DMS153 treated with DMSO at 0.1 percent for 48 hours (cell line): ENCODE measurements around the gene GPATCH8.

ENCODE experiments used
- DNase-seq: peaks from one replicate; lab custom pipeline; 2025; ENCODE audit not compliant: unreplicated experiment; lab: John Stamatoyannopoulos, UW

The GPATCH8 gene

DNA sequence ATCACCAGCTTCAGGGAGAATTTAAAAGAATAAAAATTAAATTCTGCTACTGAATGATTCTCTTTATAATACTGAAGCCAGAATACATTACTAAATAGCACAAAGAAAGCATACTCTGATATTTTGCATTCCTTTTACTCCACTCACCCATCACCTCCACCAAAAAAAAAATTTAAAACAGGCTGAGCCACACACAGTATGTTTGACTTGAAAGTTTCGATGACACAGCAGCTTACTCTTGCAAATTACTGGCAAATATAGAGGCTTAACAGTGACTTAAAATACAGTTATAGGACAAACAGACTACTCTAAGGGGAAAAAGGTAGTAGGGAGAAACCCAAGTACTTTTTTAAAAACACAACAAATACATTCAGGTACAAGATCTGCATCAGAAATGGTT lies 39.2 kb downstream of the GPATCH8 start:
- DNase-seq, result no peak

DNA sequence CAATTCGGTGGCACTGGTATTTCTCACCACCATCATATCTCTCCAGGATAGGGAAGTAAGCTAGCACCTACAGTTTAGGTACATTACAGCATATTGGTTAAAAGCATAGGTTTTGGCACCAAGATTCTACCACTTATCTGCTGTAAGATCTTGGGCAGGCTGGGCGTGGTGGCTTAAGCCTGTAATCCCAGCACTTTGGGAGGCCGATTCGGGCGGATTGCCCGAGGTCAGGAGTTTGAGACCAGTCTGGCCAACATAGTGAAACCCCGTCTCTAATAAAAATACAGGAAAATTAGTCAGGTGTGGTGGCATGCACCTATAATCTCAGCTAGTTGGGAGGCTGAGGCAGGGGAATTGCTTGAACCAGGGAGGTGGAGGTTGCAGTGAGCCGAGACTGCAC lies 51.4 kb downstream of the GPATCH8 start:
- no peak for DNase-seq

DNA sequence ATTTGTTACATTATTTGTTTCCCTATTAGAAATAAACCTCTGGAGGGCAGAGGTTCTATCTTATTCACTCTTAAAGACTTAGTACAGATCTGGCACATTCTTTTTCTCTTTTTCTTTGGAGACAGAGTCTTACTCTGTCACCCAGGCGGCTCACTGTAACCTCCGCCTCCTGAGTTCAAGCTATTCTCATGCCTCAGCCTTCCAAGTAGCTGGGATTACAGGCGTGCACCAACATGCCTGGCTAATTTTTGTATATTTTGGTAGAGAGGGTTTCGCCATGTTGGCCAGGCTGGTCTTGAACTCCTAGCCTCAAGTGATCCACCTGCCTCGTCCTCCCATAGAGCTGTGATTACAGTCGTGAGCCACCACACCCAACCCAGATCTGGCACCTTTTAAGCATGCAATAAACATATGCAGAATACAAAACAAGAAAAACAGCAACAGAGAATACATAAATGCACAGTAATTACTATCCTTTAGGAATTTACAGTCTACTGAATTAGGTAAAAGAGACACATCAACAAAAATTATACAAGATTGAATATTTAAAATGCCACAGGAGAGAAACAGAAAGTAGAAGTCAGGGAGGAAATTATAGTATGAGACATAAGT lies 52.1 kb downstream of the GPATCH8 start:
- no peak for DNase-seq

DNA sequence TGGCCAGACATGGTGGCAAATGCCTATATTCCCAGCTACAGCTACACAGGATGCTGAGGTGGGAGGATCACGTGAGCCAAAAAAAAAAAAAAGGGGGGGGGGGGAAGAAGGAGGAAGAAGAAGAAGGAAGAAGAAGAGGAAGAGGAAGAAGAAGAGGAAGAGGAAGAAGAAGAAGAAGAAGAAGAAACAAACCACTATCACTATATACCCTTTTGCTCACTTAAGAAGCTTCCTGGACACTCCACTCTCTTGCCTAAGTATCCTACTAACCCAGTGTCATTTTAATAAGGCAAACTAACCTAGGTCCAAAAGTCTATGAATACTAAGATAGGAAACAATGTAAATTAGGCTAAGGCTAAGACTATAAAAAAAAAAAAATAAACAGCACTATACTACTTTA lies 54.8 kb downstream of the GPATCH8 start:
- DNase-seq, result no peak

DNA sequence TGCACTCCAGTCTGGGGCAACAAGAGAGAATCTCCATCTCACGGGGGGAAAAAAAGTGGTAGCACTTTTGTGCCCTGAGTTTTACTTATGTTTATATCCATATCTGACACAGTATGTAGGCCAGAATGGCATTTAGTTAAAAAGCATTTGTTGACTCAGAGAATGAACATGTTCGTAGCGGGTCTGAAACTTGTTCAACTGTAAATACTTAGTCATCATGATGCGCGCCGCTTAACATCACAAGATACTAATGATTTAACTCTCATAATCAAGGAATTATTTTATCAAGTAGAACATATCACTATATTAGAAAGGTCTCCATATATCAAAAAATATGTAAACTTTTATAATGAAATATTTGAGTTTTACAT lies 58.5 kb downstream of the GPATCH8 start:
- no peak for DNase-seq

DNA sequence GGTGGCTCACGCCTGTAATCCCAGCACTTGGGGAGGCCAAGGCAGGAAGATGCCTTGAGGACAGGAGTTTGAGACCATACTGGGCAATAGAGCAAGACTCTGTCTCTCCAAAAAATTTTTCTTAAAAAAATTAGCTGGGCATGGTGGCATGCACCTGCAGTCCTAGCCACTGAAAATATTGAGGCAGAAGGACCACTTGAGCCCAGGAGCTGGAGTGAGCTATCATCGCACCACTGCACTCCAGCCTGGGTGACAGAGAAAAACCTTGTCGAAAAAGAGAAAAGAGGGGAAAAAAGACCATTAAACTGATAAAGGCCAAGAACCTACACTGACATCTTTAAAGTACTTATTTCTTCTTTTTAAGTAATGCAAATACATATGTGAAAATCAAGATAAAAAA lies 60.4 kb downstream of the GPATCH8 start:
- DNase-seq, result no peak

DNA sequence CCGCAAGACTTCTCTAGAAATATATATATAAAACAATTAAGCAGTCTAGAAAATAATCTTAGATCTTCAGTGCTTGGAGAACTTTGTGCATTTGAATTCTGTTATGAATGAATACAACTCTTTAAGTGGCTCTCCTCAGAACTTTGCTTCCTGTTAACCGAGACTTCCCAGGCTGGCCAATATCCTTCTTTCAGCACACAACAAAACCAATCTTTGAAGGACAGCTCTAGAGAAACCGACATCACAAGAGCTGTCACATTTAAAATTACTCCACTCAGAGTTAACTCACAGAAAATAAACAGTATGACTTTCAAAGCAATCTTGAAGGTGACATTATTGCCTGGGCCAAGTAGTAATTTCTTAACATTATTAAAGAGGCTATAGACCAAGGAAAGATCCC lies 64.0 kb downstream of the GPATCH8 start:
- DNase-seq, result no peak

DNA sequence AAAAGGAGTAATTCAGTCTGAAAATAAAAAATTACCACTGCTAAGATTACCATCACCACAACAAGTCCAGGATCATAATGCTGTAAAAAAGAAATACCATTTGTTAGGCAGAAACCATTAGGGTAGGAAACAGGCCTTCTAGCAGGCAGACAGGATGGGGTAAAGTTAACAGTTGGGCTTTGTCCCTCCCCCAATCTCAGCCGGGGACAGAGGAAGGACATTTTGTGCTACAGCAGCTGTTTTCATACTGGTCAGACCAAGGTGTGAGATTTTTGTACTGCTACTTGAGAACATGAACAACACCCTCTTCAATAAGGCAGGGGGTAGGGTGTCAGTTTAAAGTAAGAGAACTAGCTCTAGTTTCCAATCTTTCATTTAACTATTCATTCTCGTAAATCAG lies 64.6 kb downstream of the GPATCH8 start:
- no peak for DNase-seq

DNA sequence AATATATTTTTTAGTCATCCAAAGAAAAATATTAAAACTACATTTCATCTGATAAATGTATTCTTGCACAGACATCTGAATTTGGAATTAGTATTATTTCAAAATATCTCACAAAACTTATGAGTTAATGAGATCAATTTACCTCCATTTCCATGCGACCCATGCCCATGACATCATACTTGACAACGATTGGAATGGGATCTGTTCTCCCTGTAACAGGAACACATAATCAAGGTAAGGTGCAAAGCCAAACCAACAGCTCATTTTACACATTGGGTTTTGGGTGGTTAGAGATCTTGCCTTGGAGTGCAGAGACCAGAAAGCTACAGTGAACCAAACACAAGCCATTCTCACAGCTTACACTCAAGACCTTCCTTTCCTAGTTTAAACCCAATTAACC lies 66.9 kb downstream of the GPATCH8 start:
- no peak for DNase-seq

DNA sequence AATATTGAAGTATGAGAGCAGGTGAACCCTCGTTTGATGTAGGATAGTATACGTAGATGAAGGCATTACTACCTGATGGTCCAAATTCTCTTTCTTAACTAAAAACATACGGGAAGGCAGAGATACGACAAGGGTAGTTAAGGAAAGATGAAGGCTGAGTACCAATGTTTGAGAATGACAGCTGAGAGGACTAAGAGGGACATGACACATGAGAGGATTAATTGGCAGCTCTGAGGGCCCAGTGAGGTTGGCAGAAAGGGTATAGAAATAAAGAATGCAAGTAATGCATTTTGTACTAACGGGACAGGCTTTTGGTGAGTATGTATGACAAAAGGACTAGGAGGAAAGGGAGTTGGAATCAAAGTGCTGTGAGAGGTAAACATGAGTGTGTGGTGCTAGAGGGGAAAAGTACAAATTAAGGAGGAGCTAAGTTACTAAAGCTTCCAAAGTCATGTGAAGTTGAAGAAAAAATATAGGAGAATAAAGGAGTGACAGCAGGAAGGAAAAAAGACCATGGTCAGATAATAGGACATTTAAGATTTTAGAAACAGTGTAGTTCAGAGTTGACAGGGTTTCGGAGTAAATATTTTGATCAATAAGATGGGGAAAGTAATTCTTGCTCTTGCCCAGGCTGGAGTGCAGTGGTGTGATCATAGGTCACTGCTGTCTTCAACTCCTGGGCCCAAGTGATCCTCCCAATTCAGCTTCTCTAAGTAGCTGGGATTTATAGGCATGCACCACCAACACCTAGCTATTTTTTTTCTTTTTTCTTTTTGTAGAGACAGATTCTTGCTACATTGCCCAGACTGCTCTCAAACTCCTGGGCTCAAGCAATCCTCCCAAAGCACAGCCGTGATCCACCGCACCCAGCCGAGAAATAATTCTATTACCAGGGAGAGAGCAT lies 70.7 kb downstream of the GPATCH8 start:
- DNase-seq, result no peak

DNA sequence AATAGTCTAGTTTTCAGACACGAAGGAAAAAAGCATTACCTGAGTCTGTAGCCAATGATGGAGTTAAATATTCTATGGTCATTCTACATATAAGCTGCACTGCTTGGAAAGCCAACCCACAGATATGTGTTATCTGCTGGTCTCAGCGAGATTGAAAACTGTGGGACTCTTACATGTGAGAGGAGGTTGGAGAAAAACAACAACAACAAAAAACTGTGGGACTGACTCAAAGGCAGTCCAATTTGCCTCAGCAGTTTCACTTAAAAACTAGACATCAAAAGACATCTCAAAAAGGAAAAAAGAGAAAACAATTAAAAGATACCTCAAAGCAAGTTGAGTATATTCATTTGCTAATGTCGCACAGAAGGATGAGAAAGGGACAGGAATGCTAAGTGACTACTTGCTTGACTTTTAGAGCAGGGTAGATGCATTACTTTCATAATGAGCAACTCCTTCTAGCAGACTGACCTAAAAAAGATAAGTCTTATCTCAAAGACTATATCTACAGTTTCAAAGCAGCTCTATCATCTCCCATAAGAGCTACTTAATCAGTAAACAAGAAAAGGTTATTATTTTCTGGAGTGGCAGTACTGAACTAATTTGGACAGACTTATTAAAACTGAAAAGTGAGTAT lies 78.3 kb downstream of the GPATCH8 start:
- DNase-seq, result no peak

DNA sequence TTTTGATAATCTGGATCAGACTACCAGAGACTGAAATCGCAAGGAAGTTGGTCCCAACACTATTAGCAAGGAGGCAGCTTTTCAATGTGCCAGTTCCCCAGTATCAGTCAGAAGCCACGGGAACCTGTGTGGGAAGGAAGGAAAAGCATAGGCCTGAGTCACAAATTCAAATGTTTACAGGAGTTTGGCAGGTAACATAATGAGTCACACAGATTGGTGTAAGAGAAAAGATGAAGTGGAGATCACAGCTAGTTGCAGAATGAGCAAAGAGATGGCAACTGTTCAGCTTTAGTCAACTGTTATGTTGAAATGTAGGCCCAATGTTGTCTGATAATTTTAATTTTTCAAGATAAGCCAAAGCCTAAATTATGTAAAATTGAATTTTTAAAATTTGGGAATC lies 85.7 kb downstream of the GPATCH8 start:
- DNase-seq, result no peak

DNA sequence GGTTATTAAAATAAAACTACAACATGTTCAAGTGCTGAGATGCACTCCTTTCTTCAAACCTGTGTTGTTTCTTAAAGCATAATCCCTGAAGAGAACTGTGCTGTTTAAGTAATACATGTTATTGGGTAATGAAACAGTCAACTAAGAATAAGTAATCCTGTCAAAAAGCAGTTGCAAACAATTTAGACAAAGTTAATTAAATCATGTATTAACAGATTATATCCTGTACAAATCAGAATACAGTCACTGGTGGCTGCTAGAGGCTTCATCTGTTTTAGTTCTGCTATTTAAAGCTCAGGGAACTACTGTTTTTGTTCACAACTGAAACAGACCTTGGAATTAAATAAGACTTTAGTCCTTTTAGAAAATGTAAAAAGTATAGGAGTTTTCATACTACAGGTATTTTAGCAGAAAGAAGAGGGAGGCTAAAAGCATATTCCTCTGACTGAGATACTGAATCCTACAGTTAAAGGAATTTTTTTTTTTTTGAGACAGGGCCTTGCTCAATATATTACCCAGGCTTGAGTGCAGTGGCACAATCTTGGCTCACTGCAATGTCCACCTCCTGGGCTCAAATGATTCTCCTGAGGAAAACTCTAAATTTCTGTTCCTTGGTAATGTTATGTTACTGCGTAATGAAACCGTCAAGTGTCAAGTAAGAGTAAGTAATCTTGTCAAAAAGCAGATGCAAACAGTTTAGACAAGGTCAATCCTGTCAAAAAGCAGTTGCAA lies 86.5 kb downstream of the GPATCH8 start:
- DNase-seq, result no peak

DNA sequence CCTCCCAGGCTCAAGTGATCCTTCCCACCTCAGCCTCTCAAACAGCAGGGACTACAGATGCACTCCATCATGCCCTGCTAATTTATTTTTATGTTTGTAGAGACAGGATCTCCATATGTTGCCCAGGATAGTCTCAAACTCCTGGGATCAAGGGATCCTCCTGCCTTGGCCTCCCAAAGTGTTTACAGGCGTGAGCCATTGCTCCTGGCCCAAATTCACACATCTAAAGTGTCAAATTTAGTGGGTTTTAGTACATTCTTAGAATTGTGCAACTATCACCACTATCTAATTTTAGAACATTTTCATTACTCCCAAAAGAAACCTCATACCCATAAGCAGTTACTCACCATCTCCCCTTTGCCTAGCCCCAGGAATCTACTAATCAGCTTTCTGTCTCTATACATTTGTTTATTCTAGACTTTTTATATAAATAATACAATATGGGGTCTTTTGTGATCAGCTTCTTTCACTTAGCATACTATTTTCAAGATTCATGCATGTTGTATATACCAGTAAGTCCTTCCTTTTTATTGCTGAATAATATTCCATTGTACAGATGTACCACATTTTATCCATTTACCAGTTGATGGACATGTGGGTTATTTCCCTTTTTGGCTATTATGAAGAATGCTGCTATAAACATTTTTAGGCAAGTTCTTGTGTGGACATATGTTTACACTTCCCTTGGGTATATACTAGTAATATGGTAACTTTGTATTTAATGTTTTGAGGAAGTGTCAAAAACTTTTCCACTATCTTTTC lies 88.6 kb downstream of the GPATCH8 start:
- DNase-seq, result no peak

DNA sequence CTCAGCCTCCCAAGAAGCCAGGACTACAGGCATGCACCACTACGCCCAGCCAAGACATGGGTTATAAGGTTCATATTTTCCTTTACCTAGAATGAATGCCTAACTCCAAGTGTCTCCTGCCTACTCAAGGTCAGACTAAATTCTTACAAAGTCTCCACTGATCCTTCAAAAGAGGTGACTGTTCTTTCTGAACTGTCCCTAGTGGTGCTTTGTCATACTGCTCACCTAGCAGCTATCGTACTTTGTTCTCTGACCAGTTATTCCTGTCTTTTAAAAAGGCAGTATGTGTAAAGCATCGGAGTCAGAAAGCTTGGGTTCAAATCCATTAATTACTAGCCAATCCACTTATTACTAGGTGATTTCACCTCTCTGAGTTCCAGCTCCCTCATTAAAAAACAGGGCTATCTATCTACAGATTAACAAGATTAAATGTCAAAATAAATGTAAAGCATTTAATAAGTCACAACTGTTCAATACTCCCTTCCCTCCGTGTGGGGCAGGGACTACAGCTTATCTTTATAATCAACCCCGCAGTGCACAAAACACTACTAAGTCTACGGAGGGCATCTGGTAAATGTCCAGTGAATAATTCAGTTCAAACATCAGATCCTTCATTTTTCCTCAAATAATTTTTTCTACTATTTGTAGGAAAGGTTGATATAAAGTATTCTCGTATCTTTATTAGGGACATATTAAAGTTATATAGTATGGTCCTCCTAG lies 93.7 kb downstream of the GPATCH8 start:
- no peak for DNase-seq

DNA sequence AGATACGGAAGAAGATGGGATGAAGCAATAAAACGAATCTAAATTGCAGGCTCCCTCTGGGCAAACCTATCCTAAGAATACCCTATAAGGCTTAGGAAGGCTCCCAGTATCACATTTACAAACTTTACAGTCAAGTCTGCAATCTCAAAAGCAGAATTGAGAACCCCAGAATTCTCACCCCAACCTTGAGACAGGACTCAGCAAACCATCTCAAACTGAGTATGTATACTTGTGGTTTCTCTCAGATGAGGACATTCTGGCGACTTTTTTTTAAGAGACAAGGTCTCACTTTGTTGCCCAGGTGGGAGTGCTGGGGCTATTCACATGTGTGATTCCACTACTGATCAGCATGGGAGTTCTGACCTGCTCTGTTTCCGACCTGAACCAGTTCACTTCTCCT lies 94.4 kb downstream of the GPATCH8 start:
- no peak for DNase-seq

DNA sequence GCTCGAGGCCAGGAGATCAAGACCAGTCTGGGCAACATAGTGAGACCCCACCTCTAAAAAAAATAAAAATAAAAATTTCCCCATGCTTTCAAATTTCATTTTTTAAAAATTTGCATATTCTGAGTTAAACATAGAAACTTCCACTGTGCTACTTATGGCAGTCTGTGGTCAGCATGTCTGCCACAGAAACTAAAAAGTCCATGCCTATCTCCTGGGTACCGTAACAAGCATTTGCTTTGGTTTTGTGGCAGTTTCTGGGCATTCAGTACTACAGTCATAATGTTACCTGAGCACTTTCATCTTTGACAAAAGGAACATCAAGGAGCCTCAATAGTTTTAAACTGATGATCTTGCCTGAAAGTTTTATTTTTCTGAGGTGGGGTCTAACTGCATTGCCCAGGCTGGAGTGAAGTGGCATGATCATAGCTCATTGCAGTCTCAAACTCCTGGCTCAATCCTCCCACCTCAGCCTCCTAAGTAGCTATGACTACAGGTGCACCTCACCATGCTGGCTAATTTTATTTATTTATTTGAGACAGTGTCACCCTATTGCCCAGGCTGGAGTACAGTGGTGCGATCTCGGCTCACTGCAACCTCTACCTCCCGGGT lies 100.5 kb downstream of the GPATCH8 start:
- DNase-seq, result no peak

DNA sequence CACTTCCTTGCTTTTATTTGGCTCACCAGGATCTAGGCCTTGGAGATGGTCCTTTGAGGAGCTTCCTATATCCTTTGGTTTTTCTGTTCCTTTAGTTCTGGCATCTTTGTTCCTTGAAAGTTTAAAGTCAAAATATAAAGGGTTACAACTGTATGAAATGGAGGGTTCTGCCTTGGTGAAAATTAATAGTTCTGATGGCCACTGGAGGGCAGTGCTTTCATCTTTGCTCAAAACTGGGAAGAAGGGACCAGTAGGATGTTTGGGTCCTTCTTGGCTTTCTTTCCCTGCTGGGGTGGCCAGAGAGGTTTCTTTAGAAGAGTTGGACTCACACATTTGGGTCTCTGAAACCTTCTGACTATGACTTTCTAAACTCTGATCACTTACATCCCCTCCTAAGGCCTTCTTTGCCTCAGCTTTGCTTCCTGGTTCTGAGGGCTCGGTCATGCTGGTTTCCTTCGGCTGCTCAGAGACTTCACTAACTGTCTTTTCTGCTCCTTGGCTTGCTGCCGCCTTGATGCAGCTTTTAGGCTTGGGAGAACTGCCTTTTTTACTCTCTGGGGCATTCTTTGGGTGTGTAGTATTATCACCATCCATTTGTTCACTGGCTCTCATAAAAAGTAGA lies 102.9 kb downstream of the GPATCH8 start:
- DNase-seq, result no peak
